Fibroblast of skin of left quadriceps (primary cell): ENCODE data around the gene SLC27A5.
A peak's percentile ranks its signal among the peaks of the same experiment; 100 is the strongest.
"Not testable (repeated sequence)": the region's sequence is repeated elsewhere in the genome, so short reads cannot be mapped to it uniquely, and the experiment has no call there.

ENCODE experiments used
- DNase-seq, 2 experiments: peaks; one replicate each; pipeline ENCODE4 v3.0.0-alpha.2; 2013; ENCODE audit warnings: low read depth in 2 of 2

The SLC27A5 gene

GRCh38 chr19:58469241-58470013, 42.4 kb downstream of the SLC27A5 start:
- DNase-seq = no peak

- DNase-seq = no peak
These were observed 43.5 kb downstream of the SLC27A5 start for GRCh38 chr19:58468216-58468839.

GRCh38 chr19:58466760-58467589, 44.8 kb downstream of the SLC27A5 start, which contains the start of gene ZNF324:
ZNF324 (plus strand) TSS chr19:58467080; CDS start chr19:58469186, 2,106 bp downstream.
- peak; percentile 84 to 88 for DNase-seq

GRCh38 chr19:58466089-58466759, 45.6 kb downstream of the SLC27A5 start:
- DNase-seq = no peak

GRCh38 chr19:58460039-58460438, 51.8 kb downstream of the SLC27A5 start:
- no peak for DNase-seq

- DNase-seq = no peak
These were observed 55.7 kb downstream of the SLC27A5 start for GRCh38 chr19:58456111-58456510.

GRCh38 chr19:58455306-58455705, 56.5 kb downstream of the SLC27A5 start:
- DNase-seq = no peak

GRCh38 chr19:58453743-58454142, 58.0 kb downstream of the SLC27A5 start:
- no peak for DNase-seq

- peak; percentile 83 to 85 for DNase-seq
These were observed 60.3 kb downstream of the SLC27A5 start, which contains the start of gene ZNF324B for GRCh38 chr19:58451358-58452101. ZNF324B (plus strand) TSS chr19:58451622; CDS start chr19:58453702, 2,080 bp downstream.

- DNase-seq = no peak
These were observed 60.9 kb downstream of the SLC27A5 start for GRCh38 chr19:58450856-58451357.

GRCh38 chr19:58449980-58450379, 61.8 kb downstream of the SLC27A5 start:
- not testable (repeated sequence) for DNase-seq

- not testable (repeated sequence) for DNase-seq
These were observed 62.9 kb downstream of the SLC27A5 start for GRCh38 chr19:58448860-58449259.
